Measurements from ENCODE around the gene LSP1.

- TF ChIP-seq TCF12 (IDR thresholded peaks at IDR 0.05; ENCODE audit: low read depth) (no peak), CEBPB (IDR thresholded peaks at IDR 0.05) (no peak), RAD21 (IDR thresholded peaks at IDR 0.05; ENCODE audit: low read depth) (no peak), CREB1 (IDR thresholded peaks at IDR 0.05; ENCODE audit: low read depth) (no peak), NFIC (IDR thresholded peaks at IDR 0.05) (no peak), EP300 (IDR thresholded peaks at IDR 0.05; ENCODE audit: borderline replicate concordance) (no peak), TAF1 (IDR thresholded peaks at IDR 0.05; ENCODE audit: low read depth) (no peak), REST (IDR thresholded peaks at IDR 0.05; ENCODE audit: low read depth) (no peak), EGR1 (IDR thresholded peaks at IDR 0.05) (no peak), TEAD4 (IDR thresholded peaks at IDR 0.05) (no peak), USF1 (IDR thresholded peaks at IDR 0.05) (no peak), FOXM1 (IDR thresholded peaks at IDR 0.05; ENCODE audit: borderline replicate concordance, low read depth) (no peak)
Observed at GRCh38 chr11:1826552-1827094, 26.3 kb upstream of the LSP1 start.

Data from Ishikawa (cell line).